Measurements from ENCODE around the gene C15orf39.

GRCh38 chr15:75214293-75215096 lies 12.8 kb downstream of the C15orf39 start:
- no peak for TF ChIP-seq CTCF (IDR thresholded peaks at IDR 0.05)
- TF ChIP-seq POLR2A (IDR thresholded peaks at IDR 0.05), result no peak
